HEK293T (cell line): ENCODE results near the gene MAFF.
A peak's percentile ranks its signal among the peaks of the same experiment; 100 is the strongest.

Experiments
- CTCF ChIA-PET: fragments of 350-600 bp; formaldehyde crosslinking; extraction: SDS; loops from one replicate; lab custom pipeline; 2021; ENCODE audit warnings: antibody characterized with exemption, inconsistent platforms; lab: Yijun Ruan, JAX
- POLR2A ChIA-PET: fragments of 350-600 bp; formaldehyde crosslinking; extraction: SDS; loops from one replicate; lab custom pipeline; 2020; ENCODE audit warnings: antibody characterized with exemption, inconsistent platforms; lab: Yijun Ruan, JAX
- DNase-seq: peaks from one replicate; pipeline ENCODE4 v3.0.0; 2012; ENCODE audit warnings: mixed read lengths; ENCODE audit errors: extremely low spot score
- ARNT ChIP-seq: fragments of 450-650 bp; IDR thresholded peaks from 2 replicates; pipeline ENCODE4 v1.6.1; 2017; ENCODE audit warnings: mild to moderate bottlenecking
- BHLHE40 ChIP-seq: fragments of 450-650 bp; IDR thresholded peaks from 2 replicates; pipeline ENCODE4 v1.6.1; 2016; ENCODE audit warnings: mild to moderate bottlenecking, moderate library complexity, borderline replicate concordance
- CTBP1 ChIP-seq: fragments of 450-650 bp; IDR thresholded peaks from 2 replicates; pipeline ENCODE4 v1.6.1; 2016; ENCODE audit warnings: borderline replicate concordance
- ELF4 ChIP-seq: fragments of 450-650 bp; IDR thresholded peaks from 2 replicates; pipeline ENCODE4 v1.6.1; 2017; ENCODE audit warnings: antibody characterized with exemption
- FOXA1 ChIP-seq: fragments of 450-650 bp; IDR thresholded peaks from 2 replicates; pipeline ENCODE4 v1.6.1; 2016; ENCODE audit warnings: mild to moderate bottlenecking
- FOXK2 ChIP-seq: fragments of 450-650 bp; IDR thresholded peaks from 2 replicates; pipeline ENCODE4 v1.6.1; 2016; ENCODE audit warnings: mild to moderate bottlenecking
- FOXM1 ChIP-seq: fragments of 450-650 bp; IDR thresholded peaks from 2 replicates; pipeline ENCODE4 v1.6.1; 2017; ENCODE audit warnings: mild to moderate bottlenecking, borderline replicate concordance
- HDGF ChIP-seq: fragments of 450-650 bp; IDR thresholded peaks from 2 replicates; pipeline ENCODE4 v1.6.1; 2017; ENCODE audit warnings: antibody characterized with exemption, borderline replicate concordance
- L3MBTL2 ChIP-seq: fragments of 450-650 bp; conservative IDR thresholded peaks from 2 replicates; pipeline ENCODE4 v1.6.1; 2016; ENCODE audit warnings: mild to moderate bottlenecking
- LEF1 ChIP-seq: fragments of 450-650 bp; IDR thresholded peaks from 2 replicates; pipeline ENCODE4 v1.6.1; 2017; ENCODE audit warnings: mild to moderate bottlenecking, borderline replicate concordance
- NFRKB ChIP-seq: fragments of 450-650 bp; IDR thresholded peaks from 2 replicates; pipeline ENCODE4 v1.6.1; 2016; ENCODE audit warnings: mild to moderate bottlenecking, moderate library complexity
- SP1 ChIP-seq: fragments of 450-650 bp; IDR thresholded peaks from 2 replicates; pipeline ENCODE4 v1.6.1; 2017
- SUZ12 ChIP-seq: fragments of 450-650 bp; IDR thresholded peaks from 2 replicates; pipeline ENCODE4 v1.6.1; 2016; ENCODE audit warnings: mild to moderate bottlenecking
- TARDBP ChIP-seq: fragments of 450-650 bp; IDR thresholded peaks from 2 replicates; pipeline ENCODE4 v1.6.1; 2016
- ZNF384 ChIP-seq: fragments of 450-650 bp; IDR thresholded peaks from 2 replicates; pipeline ENCODE4 v1.6.1; 2016
- TF ChIP-seq, protein P1 (sequence below): fragments of 450-650 bp; IDR thresholded peaks from 2 replicates; pipeline ENCODE4 v1.6.1; 2016

The MAFF gene

DNA sequence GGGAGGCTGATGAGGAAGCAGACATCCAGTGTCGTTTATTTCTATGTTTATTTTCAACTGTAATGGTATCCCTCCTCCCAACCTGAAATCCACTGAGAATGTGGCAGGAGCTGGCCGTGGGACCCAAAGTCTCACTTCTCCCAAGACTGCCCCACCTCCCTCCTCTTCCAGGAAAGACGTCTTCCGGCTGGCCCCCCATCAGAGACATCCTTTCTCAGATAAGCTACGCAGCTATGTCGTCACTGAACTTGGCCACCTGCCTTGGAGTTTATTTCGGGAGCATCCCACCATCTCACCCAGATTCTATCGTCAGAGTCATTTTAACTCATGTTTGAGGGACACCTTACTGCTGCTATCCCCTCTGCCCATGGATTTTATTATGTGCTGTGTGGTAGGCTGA is 57.1 kb downstream of the MAFF start:
- CTCF ChIA-PET = interaction anchor here (0.7 kb wide), 1 partner anchor 33 kb away, joined by 3 read pairs; no protein-coding TSS in a partner anchor
- POLR2A ChIA-PET = interaction anchor here (1.2 to 3.2 kb wide), 3 partner anchors 10 to 28 kb away, joined by 3 to 10 read pairs (median 3); no protein-coding TSS in a partner anchor

DNA sequence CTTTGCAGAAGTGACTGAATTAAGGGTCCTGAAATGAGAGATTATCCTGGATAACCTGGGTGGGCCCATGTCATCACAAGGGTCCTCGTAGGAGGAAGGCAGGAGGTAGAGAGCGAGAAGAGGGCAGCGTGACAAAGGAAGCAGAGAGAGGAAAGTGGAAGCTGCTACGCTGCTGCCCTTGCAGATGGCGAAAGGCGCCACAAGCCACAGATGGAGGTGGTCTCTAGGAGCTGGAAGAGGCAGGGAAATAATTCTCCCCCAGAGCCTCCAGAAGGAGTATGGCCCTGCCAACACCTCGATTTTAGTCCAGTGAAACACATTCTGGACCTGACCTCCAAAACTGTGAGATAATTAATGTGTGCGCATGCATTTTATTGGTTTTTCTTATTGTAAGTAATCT is 57.6 kb downstream of the MAFF start:
- no peak for TF ChIP-seq SP1
- no peak for TF ChIP-seq ZNF384
- no peak for TF ChIP-seq FOXM1
- no peak for TF ChIP-seq BHLHE40
- no peak for TF ChIP-seq ARNT
- POLR2A ChIA-PET = interaction anchor here (1.2 to 3.2 kb wide), 3 partner anchors 10 to 27 kb away, joined by 3 to 10 read pairs (median 3); no protein-coding TSS in a partner anchor
- no peak for DNase-seq
- CTCF ChIA-PET = no interaction called here

More for the DNA sequence above, 57.1 kb downstream of the MAFF start:
- TF ChIP-seq, protein P1, sequence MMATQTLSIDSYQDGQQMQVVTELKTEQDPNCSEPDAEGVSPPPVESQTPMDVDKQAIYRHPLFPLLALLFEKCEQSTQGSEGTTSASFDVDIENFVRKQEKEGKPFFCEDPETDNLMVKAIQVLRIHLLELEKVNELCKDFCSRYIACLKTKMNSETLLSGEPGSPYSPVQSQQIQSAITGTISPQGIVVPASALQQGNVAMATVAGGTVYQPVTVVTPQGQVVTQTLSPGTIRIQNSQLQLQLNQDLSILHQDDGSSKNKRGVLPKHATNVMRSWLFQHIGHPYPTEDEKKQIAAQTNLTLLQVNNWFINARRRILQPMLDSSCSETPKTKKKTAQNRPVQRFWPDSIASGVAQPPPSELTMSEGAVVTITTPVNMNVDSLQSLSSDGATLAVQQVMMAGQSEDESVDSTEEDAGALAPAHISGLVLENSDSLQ = no peak
- DNase-seq = no peak

DNA sequence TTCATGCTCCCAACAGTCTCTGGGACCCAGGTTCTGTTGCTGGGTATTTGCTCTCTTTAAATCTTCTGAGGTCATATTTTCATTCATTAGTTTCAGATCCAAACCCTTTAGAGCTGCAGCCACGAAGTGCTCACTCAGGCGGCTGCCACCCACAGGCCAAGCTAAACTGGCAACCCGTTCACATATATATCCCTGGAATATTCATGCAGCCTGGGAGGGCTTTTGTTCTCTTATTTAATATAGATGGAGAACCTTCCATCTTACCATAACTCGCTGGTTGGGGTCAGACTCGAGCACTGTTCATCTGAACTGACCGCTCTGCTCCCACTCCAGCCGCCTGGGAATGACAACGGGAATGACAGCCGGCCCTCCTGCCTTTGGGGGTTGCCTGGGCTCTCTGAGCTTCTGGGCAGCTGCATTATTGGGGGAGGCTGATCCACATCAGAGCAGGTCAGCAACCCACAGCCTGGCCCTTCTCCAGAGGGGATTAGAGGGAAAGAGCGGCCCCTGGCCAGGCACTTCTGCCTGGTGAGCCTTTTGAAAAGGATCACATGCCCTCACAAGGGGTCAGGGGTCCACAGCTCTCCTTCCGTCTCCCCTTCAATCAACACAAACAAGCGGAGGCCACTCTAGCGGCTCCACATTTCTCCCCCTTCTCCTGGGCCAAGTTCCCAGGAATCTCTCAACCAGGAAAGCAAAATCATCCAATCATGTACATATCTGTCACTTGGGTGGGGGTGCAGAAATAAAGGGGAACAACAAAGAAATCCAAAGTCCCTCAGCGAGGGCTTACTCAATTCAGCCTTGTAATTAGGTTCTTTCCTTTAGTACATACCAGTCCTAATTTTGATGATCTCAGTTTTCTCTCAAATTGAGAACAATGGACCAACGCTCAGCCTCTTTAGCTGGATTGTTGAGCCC is 59.2 kb downstream of the MAFF start:
- TF ChIP-seq FOXK2 = no peak
- no peak for TF ChIP-seq ARNT
- no peak for TF ChIP-seq FOXA1
- TF ChIP-seq CTBP1 = no peak
- no peak for TF ChIP-seq ZNF384
- TF ChIP-seq L3MBTL2 = no peak
- TF ChIP-seq BHLHE40 = no peak
- TF ChIP-seq NFRKB = no peak
- no peak for TF ChIP-seq ELF4
- no peak for TF ChIP-seq SUZ12
- no peak for TF ChIP-seq SP1
- no peak for TF ChIP-seq LEF1
- no peak for TF ChIP-seq TARDBP
- TF ChIP-seq, protein P1 = no peak
- no peak for TF ChIP-seq HDGF
- TF ChIP-seq FOXM1 = no peak
- DNase-seq = no peak
- CTCF ChIA-PET = interaction anchor here (0.6 to 0.7 kb wide), 2 partner anchors 10 to 61 kb away, joined by 3 read pairs; no protein-coding TSS in a partner anchor
- POLR2A ChIA-PET = interaction anchor here (3.2 kb wide), 1 partner anchor 10 kb away, joined by 10 read pairs; no protein-coding TSS in a partner anchor

DNA sequence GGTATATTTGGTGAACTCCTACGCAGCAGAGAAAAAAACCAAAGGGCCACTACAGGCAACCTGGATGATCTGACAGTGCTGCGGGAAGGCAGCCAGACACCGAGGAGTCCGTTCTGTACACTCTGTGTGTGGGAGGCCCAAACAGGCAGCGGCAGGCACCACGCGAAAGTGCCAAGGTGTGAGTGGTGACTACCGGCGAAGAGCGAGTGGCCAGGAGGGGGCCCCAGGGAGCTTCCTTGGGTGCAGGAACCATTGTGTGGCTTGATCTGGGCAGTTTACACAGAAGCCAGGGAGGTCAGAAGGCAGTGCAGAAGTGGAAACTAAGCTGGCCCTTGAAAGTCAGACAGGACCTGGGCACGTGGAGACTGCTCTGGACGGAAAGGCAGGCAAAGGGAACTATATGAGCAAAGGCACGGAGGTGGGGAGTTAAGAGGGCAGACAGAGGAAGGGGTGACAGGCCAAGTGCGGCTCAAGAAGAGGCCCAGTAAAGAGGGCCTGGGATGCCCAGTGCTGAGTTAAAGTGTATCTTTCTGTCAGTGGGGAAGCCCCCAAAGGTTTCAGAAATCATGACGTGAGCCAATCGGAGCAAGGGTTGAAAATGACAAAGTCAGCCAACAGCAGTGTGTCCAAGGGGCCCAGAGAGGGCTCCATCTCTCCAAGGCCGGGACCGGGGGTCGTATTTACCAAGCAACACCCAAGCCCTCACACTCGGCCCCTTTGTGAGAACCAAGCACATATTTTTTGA is 60.4 kb downstream of the MAFF start:
- TF ChIP-seq FOXK2 (no peak), HDGF (0 out of 2 replicates have a peak, but pooled peaks have one; percentile 51), ZNF384 (no peak), SUZ12 (no peak), ELF4 (no peak), LEF1 (no peak), BHLHE40 (no peak)
- TF ChIP-seq, protein P1 = no peak
- POLR2A ChIA-PET = interaction anchor here (3.2 kb wide), 1 partner anchor 9 kb away, joined by 10 read pairs; no protein-coding TSS in a partner anchor
- CTCF ChIA-PET = interaction anchor here (0.6 to 1.1 kb wide), 3 partner anchors 9 to 262 kb away, joined by 3 to 6 read pairs (median 3); no protein-coding TSS in a partner anchor
- DNase-seq = peak; percentile 75

DNA sequence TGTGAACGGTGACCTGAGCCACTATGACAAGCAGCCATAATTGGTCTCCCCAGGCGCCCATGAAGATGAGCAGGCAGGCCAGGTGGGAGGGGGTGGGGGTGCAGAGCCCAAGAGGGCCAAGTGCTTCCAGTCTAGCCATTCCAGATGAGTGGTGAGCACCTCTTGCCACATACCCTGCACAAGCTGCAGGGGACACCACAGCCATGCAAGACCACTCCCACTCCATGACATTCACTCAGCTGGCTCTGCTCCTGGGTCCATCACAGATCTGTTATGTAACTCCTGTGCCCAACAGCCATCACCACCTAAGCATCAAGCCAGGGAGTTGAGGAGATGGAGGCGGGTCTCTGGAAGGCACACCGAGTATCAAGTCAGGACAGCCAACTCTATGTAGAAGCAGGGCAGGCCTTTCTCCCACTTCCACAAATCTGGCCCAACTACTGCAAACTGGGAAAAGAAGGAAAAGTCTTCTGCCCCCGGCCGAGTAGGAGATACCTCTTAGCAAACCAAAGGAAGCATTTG is 62.6 kb downstream of the MAFF start:
- no peak for DNase-seq
- TF ChIP-seq, protein P1 = no peak
- TF ChIP-seq HDGF (no peak), BHLHE40 (no peak), ARNT (no peak)
- POLR2A ChIA-PET = no interaction called here
- CTCF ChIA-PET = no interaction called here
